ENCODE results near the gene SIL1. TPM values are rescaled to one million over a fixed set of nuclear protein-coding genes. Genes with fewer than 3 reads are reported as not detected.

SIL1 gene
- total and polyA plus RNA-seq, 9 of the 15 experiments (the other 6 are each of a cell fraction or from before 2014, with no cell fraction given): 1.3 to 30.5 (median 18.1) TPM

GRCh38 chr5:139104577-139105276, 93.4 kb downstream of the SIL1 start:
- Histone ChIP-seq H3K79me2 (ENCODE audit: control insufficient read depth, insufficient read depth, low read length) (no peaks in the 10 kb centered on the region), H2AFZ (ENCODE audit: low read depth, low read length) (no peak overlapping the region), H3K4me3 (no peak overlapping the region), H3K9me3 (replicated peaks; ENCODE audit: control insufficient read depth, insufficient read depth, low read depth, low read length) (no peaks in the 10 kb centered on the region), H3K36me3 (ENCODE audit: control insufficient read depth, insufficient read depth, low read length) (no peaks in the 10 kb centered on the region; the same call in 2 of the 3 replicates), H4K20me1 (replicated peaks; ENCODE audit: control insufficient read depth, insufficient read depth, low read length) (no peaks in the 10 kb centered on the region; the same call in 1 of the 2 replicates), H3K9me1 (ENCODE audit: control insufficient read depth, insufficient read depth, low read length) (no peaks in the 10 kb centered on the region), H3K27me3 (ENCODE audit: control insufficient read depth in 2 of 2, insufficient read depth in 2 of 2, low read length in 2 of 2) (no peaks in the 10 kb centered on the region), H3K27ac (ENCODE audit: extremely low read depth, low read depth, low read length) (no peak overlapping the region), H3K9ac (ENCODE audit: insufficient read depth in 1 of 2, low read depth in 2 of 2, low read length in 2 of 2) (no peak overlapping the region), H3K4me2 (ENCODE audit: insufficient read depth, low read length) (no peak overlapping the region), H3K4me1 (replicated peaks in 1 of 2; ENCODE audit: control insufficient read depth in 2 of 2, insufficient read depth in 2 of 2, low read length in 2 of 2) (peaks cover 2 to 3% of the 10 kb centered on the region in 2 experiments; a peak in 2 of 5 replicates)
- BruUV-seq (replicated peaks): no TSS peak
- in situ Hi-C loops (cut with MboI) (no loop called here), intact Hi-C loops (cut with micrococcal nuclease) (no loop called here)
- TF ChIP-seq ZNF140 (CRISPR knock-in tag; IDR thresholded peaks at IDR 0.05) (no peak), KHSRP (IDR thresholded peaks at IDR 0.05) (no peak), ZNF449 (CRISPR knock-in tag; IDR thresholded peaks at IDR 0.05) (no peak), SRSF1 (IDR thresholded peaks at IDR 0.05; ENCODE audit: low read depth, low read length) (no peak), GMEB1 (CRISPR knock-in tag; IDR thresholded peaks at IDR 0.05) (no peak), HMGXB4 (CRISPR knock-in tag; IDR thresholded peaks at IDR 0.05) (no peak), ZNF174 (CRISPR knock-in tag; IDR thresholded peaks at IDR 0.05) (no peak)
- ChIA-PET CTCF (ENCODE audit: low intra/inter-chr PET ratio) (no interaction called here), POLR2A (interaction anchor here (0.6 kb wide), 1 partner anchor 103 kb away, joined by 3 read pairs; no protein-coding TSS in a partner anchor)
- no peak for DNase-seq (ENCODE audit: extremely low read depth in 1 of 4, low spot score in 3 of 4)
- FAIRE-seq: no peak
- WGBS (ENCODE audit: insufficient coverage, low coverage, missing lambda C conversion rate): 56% methylated on average over 10 of the region's 10 CpGs
- ATAC-seq: no peak
